HG03175 (cell line): ENCODE data around the gene NUDT17.
A peak's percentile ranks its signal among the peaks of the same experiment; 100 is the strongest.

Experiments
- ATAC-seq: cut with Tn5 transposase; IDR thresholded peaks from one replicate; pipeline ENCODE4 v1.9.1; 2021; ENCODE audit warnings: mild to moderate bottlenecking, moderate library complexity; ENCODE audit not compliant: unreplicated experiment

The NUDT17 gene

DNA sequence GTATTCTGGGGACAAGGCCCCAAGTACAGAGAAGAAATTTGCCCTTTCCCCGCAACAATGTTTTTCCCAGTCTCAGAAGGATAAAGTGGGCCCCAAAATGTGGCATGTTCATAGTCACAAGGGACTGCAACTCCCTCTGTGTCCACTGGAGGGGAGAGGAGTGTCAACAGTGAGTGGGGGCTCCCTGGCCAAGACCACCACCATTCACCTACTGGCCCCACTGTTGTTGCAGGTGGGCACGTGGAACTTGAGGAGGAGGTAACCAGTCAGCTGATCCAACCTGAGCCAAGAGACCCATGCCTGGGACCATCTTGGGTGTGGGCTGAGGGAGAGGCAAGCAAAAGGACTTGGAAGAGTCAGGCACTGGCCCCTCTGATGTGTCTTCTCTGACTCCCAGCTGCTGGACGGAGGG lies 777 bp downstream of the NUDT17 start:
- ATAC-seq = no peak

DNA sequence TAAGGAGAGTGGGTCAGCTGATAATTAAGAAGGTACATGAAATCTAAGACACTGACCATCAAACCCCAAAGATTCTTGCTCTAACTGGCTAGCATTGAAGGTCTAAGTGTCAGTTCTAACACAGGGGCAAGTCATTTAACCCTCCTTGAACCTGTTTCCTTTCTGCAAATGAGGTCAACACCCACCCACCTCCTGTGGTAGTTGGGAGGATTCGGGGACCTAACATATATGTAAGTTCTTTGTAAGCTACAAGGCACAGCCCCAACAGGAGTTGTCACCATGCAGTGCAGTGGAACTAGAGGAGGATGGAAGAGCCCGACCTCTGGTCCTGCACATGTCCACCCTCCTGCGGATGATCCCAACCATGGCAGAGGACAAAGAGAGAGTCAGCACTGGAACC lies 2.4 kb downstream of the NUDT17 start:
- ATAC-seq = no peak

DNA sequence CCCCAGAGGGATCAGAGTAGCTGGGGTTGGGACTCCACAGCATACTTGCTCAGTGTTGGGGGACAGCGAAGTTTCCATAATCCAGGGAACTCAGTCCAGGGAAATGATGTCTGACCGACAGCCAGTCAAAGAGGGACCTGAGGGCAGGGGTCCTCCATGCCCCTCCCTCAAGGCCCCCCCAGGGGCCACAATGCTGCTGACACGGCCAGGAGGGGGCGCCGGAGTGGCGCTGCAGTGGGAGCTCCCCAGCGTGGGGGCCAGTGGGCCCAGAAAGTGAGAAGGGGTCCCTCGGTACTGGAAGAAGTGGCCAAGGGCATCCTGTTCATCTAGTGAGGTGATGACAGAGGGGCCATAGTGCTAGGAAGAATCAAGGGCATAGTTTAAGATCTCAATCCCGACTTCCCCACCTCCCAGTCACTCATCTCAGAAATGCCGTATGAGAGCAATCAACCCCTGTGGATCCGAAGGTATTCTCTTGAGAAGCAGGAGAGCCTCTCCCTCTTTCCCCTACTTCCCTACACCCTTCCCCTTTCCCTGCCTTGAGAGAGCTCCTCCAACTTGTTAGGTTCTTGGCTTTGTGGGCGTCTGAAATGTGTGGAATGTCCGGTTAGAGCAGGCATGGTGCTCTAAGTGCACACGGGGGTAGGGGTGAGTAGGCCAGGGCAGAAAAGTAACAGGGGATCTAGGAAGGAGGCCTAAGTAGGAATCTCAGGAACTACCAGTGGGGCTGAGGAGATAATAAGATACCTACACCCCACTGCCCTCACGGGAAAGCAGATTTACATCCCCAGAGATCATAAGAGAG lies 4.1 kb downstream of the NUDT17 start:
- no peak for ATAC-seq

DNA sequence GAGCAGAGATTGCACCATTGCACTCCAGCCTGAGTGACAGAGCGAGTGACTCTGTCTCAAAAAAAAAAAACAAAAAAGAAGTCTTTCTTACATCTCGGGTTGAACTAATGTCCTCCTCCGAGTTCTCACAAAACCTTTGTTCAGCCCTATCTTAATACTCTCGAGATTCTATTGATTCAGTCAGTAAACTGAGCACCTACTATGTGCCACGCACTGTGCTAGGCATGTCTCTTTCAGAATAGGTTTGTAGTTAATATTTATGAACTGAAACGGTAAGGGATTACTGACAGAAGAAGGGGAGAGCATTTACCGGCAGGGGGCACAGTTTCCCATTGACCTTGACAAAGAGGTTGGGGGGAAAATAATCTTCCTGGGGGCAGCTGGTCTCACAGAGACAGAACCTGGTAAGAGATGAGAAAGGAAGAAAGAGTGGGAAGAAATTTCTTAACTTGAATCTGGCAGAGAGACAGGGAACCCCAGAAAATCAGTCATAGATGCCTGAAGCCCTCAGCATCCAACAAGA lies 10.1 kb downstream of the NUDT17 start:
- no peak for ATAC-seq

DNA sequence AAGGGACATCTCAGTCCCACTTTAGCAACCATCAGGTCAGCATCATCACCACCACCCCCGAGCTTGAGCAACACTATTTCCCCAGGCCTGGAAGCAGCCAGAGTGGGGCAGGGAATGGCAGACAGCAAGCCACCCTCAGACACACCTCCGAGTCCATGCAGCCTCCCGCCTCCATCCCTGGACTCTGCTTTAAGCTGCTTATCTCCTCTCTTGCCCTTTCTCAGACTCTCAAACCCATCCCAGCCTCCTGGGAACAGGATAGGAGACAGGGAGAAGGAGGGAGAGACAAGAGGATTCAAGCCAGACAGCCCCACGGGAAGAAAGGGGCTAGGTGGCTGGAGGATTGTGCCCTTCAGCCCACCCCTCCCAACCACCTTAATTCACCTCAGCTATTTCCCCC lies 11.7 kb downstream of the NUDT17 start:
- ATAC-seq = no peak

DNA sequence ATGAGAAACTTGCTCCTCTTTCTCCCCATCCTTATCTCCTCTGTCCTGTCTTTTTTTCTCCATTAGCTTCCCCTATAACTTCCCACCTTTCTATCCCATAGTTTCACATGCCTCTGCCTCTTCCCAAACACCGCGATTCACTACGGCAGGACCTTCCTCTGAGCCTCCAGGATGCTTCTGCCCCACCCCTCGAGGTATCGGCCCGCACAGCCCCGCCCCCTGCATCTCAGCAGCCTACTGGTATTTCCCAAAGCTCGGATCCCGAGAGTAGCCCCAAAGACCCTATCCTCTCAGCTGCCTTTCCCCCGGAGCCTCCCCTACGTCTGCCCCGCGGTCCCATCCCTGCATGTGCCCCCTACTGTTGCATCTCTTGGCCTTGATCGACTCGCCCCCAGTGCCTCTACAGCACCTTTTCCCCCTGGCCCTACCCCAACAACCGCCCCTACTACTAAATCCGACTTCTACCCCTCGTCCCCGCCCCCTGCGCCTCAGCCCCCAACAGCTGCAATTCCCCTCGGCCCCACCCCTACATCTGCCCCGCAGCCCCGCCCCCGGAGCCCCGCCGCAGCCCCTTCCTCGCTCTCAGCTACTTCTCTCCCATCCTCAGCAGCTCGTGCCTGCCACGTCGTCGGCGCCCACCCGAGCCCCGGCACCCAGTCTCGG lies 12.9 kb downstream of the NUDT17 start:
- ATAC-seq = peak; percentile 21

DNA sequence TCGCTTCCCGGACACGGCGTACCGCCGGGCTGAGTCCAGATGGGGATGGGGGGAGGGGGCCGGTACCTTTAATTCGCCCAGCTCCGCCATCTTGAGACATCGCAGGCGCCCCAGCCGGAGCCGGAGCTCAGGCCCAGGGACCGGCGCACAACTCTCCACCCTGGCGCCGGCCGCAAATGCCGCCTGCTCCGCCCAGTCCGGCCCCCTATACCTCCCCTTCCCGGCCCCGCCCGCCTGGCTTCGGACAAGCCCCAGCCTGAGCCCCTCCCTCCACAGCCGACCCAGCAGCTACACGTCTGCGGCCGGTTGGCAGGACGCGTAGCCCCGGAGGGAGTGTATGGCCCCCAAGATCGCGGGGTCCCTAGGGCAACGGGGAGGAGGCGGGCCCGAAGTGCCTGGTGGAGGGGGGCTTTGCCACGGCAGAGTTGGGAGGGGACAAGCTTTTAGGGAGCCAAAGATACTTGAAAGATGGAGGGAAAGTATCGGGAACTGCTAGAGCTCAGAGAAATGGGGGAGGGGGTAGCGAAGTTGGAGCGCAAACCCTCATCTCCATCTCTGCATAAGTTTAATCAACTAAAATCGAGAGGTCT lies 13.6 kb downstream of the NUDT17 start, which contains the start of gene PIAS3:
PIAS3 (minus strand) TSS at position 181 of the 590 bp plus-strand sequence; CDS start at position 90, 91 bp downstream.
- peak; percentile 89 for ATAC-seq

DNA sequence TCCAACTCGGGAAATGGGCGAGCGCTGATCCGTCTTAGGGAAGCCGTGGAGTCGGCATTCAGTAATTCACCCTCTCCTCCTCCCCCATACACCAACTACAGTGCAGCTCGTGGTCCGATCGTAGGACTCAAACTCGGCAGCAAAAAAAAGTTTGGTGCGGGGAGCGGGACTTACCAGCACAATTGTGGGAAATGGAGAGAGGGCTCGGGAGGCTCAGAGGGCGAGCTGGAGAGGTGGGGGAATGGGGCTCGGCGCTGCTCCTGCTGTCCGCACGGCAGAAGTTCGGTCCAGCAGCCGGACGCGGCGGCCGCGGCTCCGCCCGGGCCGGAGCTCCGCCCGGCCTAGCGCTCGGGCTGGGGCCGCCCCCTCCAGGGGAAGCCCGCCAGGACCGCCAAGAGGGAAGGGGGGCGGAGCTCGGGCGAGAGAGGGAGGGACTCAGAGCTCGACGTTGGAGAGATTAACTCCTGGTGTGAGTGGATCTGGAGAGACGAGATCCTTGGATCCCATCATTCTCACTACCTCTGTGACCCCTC lies 14.1 kb downstream of the NUDT17 start:
- ATAC-seq = peak; percentile 63

DNA sequence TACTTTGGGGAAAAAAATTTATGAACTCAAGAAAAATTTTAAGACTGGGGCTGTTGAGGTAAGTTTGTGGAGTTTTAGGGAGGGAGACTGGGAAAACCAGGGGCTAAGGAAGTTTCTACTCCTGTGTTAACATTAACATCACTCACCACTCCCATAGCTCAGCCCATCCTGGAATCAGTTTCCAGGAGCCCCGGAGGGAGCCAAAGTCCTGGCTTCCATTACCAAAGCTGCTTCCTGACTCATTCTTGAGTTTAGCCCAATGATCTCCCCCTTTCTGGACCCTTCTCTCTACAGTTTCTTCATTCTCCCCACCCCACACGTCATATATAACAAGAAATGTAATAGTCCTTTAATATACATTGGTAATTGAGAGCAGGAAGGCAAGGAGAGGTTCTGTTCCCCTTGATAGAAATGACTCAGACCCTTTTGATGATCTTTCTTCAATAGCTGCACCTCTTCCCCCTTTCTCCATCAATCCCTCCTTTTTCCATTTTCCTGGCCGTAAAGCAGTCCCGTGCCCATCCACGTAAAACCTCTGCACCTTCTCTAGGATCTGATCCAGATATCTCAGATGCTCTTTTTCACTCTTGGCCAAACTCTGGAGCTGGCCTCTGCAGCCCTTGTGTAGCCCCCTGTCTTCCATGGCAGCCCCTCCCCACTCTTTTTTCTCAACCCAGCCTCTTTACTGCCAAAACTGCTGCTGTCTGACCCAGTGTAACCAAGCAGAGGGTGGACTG lies 18.0 kb downstream of the NUDT17 start:
- ATAC-seq = no peak

DNA sequence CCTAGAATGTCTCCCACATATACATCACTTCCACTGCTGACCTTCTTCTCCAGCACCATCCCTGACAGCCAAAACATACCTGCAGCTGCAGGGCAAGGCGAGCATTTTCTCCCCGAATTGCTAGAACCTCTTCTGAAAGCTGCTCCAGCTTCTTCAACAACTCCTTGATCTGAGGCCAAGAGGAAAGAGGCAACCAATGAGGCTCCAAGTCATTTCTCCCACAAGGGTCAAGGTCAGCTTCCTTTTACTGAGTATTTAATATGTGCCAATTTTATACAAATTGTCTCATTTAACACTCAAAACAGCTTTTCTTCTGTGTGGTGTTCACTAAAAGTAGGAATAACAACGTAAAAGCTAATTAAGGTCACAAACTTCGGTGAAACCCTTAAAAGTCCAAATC lies 22.8 kb downstream of the NUDT17 start:
- ATAC-seq = no peak

DNA sequence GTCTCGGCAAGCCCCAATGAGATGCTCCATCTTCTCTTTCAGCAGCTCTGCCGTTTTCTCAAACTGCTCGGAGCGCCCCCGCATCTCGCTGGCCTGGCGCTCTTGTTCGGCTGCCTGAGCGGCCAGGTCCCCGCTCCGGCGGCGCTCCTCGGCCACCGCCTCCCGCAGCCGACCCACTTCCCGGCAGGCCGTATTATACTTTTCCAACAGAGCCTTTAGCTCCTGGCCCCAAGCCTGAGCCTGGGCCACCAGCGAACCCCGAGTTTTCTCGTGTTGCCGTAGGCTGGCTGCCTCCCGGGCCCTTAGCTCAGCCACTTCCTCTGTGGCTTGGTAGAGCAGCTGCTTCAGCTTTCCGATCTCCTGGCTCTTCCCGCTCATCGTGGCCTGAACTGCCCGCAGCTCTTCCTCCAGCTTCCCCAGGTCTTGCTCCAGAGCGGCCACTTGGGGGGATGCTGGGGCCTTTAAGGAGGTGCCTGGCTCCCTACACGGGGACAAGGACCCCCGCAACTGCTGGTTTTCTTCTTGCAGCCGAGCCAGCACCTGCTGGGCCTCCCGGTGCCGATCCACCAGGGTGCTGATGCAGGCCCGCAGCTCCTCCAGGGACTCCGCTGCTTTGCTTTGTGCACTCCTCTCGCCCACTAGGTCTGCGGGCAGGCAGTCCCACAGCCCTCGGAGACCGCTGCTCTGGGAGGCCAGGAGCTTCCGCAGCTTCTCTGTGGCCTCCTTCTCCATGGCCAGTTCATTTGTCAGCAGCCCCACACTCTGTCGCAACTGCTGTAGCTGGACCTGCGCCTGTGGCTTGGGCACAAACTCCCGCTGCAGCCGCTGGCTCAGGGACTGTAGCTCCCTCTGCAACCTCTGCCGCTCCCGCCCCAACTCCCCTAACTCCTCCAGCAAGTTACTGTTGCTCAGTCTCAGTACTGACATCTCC lies 26.8 kb downstream of the NUDT17 start:
- no peak for ATAC-seq

DNA sequence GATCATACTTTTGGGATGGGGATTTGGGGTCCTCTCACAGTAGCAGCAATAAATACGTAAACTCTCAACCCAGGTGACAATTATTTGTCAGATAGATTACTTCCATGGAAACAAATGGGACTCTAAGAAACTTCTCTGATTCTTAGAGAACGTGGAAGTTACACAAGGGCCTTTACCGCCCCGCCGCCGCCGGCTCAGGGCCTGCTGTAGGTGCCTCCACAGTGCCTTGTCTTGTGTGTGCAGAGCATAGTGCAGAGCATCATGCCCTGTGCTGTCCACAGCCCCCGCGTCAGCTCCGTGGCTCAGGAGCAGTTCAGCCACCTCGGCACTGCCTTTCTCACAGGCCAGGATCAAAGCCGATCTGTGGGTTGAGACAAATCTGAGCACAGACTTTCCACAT lies 29.2 kb downstream of the NUDT17 start:
- no peak for ATAC-seq

DNA sequence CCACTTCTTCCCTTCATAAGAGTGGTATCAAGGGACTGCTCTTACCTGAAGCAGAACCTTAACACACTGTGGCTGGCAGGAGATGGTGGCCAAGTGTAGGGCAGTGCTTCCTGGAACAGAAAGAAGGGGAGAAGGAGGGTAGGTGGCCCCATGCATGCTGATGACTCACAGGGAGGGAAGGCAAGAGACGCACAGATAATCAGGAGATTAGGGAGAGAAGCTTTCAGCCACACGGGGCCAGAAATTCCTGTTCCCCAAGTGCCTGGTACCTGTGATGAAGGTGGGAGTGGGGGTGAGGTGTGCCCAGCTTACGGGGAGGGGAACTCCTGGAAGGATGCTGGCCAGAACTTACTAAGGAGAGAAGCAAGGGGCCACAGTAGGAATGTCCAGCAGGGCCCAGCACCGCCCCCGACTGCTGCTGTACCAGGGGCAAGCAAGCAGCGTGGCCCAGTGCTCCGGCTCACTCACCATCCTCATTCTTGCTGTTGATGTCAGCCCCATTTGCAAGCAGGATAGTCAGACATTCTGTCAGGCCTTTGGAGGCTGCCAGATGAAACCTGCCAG lies 32.6 kb downstream of the NUDT17 start:
- ATAC-seq = no peak

DNA sequence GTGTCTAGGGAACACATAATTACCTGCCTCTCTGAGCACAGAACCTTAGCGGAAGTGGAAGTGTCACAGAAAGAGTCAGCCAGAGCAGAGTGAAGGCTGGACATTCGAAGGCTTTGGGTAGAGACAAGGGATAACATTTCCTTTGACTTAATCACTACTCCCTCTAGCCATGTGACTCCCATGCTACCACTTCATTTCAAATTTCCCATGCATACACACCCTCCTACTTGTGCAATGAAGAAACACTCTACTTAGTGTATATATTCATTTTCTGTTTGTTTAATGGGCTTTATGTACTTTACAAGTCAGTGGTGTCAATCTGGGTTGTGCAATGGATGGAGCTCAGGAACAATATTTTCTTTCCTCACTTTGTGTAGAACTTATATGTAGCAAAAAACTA lies 33.3 kb downstream of the NUDT17 start:
- no peak for ATAC-seq

DNA sequence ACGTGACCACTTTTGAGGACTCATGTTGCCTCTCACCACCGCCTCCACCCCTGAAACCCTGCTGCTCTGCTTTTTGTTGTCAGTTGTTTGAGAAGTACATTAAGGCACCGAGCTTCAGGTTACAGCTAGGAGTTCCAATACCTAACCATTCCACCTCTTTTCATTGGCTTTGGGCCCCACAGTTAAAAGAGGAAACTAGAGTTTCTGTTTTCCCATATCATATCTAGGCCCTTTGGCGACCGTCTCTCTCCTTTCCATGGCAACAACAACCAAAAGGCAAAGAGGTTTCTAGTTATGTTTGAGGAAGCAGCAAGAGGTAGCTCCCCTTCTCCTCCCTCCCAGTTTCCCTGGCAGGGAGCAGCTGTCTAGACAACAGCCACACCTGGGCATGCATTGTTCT lies 34.3 kb downstream of the NUDT17 start:
- no peak for ATAC-seq

DNA sequence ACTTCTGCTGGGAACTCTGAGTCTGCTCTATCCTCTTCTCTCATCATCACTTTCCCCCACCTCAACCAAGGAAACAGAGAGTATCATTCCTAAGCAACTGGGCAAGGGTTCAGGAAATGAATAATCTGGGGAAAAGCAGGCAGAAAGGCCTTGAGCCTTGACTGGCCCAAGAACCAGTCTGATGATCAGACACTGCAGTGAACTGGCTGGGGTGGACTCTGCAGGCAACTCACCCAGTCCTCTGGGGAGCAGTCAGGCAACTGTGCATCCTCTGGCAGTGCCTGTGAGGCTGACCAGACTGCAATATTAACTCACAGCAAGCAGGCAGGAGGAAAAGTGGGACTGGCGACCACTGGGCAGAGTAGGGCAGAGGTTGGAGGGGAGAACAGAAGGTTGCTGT lies 39.2 kb downstream of the NUDT17 start:
- no peak for ATAC-seq

DNA sequence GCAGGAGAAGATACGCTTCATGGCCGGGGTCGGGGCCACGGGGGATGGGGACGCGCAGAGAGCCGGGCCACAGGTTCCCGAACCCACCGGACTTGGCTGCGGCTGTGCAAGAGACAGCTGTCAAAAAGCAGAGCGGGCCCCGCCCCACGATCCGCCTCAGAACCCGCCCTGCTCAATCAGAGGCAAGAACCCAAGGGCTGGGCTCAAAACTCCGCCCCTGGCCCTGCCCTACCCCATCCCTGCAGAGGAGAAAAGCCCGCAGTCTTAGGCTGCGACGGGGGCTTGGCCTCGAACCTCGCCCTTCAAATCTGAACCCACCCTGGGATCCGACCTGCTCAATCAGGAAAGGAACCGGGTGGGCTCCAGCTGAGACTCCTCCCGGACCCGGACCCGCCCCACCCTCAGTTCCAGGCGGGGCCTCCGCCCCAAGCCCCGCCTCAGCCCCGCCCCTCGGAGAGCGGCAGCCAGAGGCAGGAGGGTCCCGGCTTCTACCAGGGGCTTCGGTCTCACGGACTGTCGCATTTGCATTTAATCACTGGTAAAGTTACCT lies 40.4 kb downstream of the NUDT17 start, which contains the start of gene ANKRD35:
ANKRD35 (minus strand) TSS at position 129 of the 550 bp plus-strand sequence; CDS start at position 21, 108 bp downstream.
- ATAC-seq = peak; percentile 100

DNA sequence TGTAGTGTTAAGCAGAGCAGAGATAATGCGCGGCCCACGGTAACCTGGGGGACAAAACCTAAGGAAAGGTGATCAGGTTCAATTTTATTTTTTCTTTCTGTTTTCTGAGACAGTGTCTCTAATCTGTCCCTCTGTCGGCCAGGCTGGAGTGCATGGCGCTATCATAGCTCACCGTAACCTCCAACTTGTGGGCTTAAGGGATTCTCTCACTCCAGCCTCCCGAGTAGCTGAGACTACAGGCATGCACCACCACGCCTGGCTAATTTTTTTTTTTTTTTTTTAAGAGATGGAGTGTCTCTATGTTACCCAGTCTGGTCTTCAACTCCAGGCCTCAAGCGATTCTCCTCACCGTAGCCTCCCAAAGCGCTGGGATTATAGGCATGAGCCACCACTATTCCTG lies 41.0 kb downstream of the NUDT17 start:
- ATAC-seq = no peak

DNA sequence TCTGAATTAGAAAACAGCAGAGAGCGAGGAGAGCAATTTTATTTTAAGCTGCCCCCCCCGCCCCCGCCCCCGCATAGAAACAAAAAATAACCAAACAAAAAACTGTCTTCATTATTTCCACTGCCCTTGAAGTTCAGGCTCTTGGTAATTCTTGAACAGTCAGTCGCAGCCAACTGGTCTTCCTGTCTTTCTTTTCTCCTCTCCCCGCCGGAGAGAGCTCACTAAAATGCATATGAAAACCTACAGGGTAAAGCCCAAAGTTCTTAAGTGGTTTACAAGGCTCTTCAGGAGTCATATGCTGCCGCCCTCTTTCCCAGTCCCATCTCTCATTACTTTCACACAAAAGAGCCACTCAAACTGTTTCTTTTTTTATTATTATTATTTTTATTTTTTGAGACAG lies 41.4 kb downstream of the NUDT17 start:
- ATAC-seq = no peak
